Cardiac muscle cell (in vitro differentiated cells and primary cell): ENCODE measurements around the gene PPARA. TPM values are rescaled to one million over a fixed set of nuclear protein-coding genes. Genes with fewer than 3 reads are reported as not detected.
"Not testable (repeated sequence)": the region's sequence is repeated elsewhere in the genome, so short reads cannot be mapped to it uniquely, and the experiment has no call there.

Experiments
- DNase-seq, 2 donors: peaks; one replicate each; pipeline versions ENCODE4 v3.0.0 to v3.0.0-alpha.2; 2010 to 2017; ENCODE audit warnings: low read depth in 1 of 2, low spot score in 1 of 2
- H3K27ac ChIP-seq: fragments of 200-600 bp; sonication (generic); 2 replicates; pipeline ENCODE4 v1.5.1; 2016
- H3K27me3 ChIP-seq: fragments of 200-600 bp; sonication (generic); 2 replicates; pipeline ENCODE4 v1.6.0; 2016; ENCODE audit warnings: control low read depth
- H3K36me3 ChIP-seq: fragments of 200-600 bp; sonication (generic); 2 replicates; pipeline ENCODE4 v1.5.1; 2016; ENCODE audit warnings: control low read depth
- H3K4me1 ChIP-seq: fragments of 200-600 bp; sonication (generic); 2 replicates; pipeline ENCODE4 v1.8.1; 2017; ENCODE audit warnings: low read depth, mild to moderate bottlenecking, mixed run types
- H3K4me3 ChIP-seq: fragments of 200-600 bp; sonication (generic); 2 replicates; pipeline ENCODE4 v1.5.1; 2016; ENCODE audit warnings: mild to moderate bottlenecking
- H3K9me3 ChIP-seq: fragments of 200-600 bp; sonication (generic); 2 replicates; pipeline ENCODE4 v1.5.1; 2017; ENCODE audit warnings: low read depth, mild to moderate bottlenecking, control low read depth
- polyA plus RNA-seq: library from polyadenylated mRNA; unstranded; fragments of >200 nt; fragmentation: Nextera tagmentation; extraction: Ambion mirVana; gene quantifications from 2 replicates; pipeline ENCODE4 v1.2.1, GENCODE V29; 2016
- total RNA-seq: library from RNA; depleted of rRNA; stranded (reverse); fragments of >200 nt; gene quantifications from 2 replicates; pipeline ENCODE4 v1.2.3, GENCODE V29; 2016
- TF ChIP-seq, protein P1 (sequence below): IDR thresholded peaks from 2 replicates; pipeline ENCODE4 v1.5.1; 2012; ENCODE audit warnings: low read depth, mild to moderate bottlenecking, low read length

Gene PPARA
- total and polyA plus RNA-seq, 2 experiments from 2014 or later: 11.8 to 25.1 TPM

DNA sequence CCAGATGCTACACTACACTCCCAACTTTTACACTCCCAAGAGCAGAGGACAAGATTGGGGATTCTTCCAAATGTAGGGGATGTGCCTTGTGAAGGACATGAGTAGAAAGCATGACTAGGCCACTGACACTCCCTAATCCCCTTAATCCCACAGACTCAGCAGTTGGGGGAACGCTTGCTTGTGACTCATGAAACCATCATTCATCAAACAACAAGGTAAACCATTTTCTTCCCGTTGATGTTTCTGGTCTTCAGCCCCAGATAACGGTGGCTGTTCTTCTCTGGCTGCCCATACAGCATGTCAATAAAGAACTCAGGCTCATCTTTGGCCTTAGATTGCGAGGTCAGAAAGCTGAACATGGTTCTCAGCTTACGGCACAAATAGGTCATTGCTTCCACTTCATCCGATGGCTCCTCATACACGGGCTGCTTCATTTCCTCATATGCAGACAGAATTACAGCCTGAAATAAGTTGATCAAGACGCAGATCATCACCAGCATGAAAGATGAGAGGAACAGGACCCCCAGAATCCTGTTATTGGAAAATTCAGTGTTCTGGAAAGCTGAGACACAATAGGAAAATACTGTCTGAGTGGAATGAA lies 106.1 kb downstream of the PPARA start:
- no peak for DNase-seq
- H3K36me3 ChIP-seq: no peaks in the 10 kb centered on the region
- no peaks in the 10 kb centered on the region for H3K9me3 ChIP-seq
- no peak overlapping the region for H3K4me3 ChIP-seq
- H3K27me3 ChIP-seq: peaks cover 17% of the 10 kb centered on the region
- no peak overlapping the region for H3K27ac ChIP-seq
- TF ChIP-seq, protein P1, sequence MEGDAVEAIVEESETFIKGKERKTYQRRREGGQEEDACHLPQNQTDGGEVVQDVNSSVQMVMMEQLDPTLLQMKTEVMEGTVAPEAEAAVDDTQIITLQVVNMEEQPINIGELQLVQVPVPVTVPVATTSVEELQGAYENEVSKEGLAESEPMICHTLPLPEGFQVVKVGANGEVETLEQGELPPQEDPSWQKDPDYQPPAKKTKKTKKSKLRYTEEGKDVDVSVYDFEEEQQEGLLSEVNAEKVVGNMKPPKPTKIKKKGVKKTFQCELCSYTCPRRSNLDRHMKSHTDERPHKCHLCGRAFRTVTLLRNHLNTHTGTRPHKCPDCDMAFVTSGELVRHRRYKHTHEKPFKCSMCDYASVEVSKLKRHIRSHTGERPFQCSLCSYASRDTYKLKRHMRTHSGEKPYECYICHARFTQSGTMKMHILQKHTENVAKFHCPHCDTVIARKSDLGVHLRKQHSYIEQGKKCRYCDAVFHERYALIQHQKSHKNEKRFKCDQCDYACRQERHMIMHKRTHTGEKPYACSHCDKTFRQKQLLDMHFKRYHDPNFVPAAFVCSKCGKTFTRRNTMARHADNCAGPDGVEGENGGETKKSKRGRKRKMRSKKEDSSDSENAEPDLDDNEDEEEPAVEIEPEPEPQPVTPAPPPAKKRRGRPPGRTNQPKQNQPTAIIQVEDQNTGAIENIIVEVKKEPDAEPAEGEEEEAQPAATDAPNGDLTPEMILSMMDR: no peak
- H3K4me1 ChIP-seq: no peaks in the 10 kb centered on the region

DNA sequence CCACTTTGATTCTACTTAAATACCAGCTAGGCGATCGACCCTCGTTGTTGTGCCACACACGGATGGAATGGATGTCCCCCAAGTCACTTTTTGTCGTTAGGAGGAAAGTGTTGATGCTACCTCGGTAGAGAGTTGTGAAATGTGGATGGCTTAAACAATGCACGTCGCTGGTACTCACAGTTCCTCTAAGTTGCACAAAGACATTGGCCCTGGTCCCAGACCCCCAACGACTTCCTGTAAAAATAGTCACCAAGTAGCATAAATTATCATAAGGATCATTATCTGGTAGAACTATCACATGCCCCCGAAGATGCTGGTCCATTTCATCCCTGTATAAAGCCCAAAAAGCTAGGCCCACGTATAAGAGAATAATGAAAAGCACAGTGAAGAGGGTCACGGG lies 109.0 kb downstream of the PPARA start:
- no peaks in the 10 kb centered on the region for H3K9me3 ChIP-seq
- peaks cover 46% of the 10 kb centered on the region for H3K27me3 ChIP-seq
- H3K4me3 ChIP-seq: no peak overlapping the region
- TF ChIP-seq, protein P1: no peak
- no peaks in the 10 kb centered on the region for H3K4me1 ChIP-seq
- DNase-seq: no peak
- H3K27ac ChIP-seq: no peak overlapping the region
- no peaks in the 10 kb centered on the region for H3K36me3 ChIP-seq

DNA sequence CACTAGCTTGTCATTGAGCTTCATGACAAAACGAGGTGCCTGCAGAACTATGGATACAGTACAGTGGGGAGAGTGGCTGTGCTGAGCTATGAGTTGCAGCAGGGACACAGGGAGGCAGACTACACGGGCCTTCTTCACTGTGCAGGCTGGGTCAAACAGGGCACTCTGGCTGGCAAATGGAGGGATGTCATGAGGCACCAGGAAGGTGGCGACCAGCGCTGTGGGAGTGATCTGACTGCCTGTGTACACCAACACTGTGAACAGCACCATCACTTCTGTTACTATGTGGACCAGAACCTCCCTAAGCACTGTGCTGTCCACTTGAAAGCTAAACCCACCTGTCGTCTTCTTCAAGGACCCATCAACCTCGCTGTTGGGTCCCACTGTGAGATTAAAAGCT lies 109.7 kb downstream of the PPARA start:
- TF ChIP-seq, protein P1: no peak
- peaks cover 47% of the 10 kb centered on the region for H3K27me3 ChIP-seq
- no peak overlapping the region for H3K27ac ChIP-seq

DNA sequence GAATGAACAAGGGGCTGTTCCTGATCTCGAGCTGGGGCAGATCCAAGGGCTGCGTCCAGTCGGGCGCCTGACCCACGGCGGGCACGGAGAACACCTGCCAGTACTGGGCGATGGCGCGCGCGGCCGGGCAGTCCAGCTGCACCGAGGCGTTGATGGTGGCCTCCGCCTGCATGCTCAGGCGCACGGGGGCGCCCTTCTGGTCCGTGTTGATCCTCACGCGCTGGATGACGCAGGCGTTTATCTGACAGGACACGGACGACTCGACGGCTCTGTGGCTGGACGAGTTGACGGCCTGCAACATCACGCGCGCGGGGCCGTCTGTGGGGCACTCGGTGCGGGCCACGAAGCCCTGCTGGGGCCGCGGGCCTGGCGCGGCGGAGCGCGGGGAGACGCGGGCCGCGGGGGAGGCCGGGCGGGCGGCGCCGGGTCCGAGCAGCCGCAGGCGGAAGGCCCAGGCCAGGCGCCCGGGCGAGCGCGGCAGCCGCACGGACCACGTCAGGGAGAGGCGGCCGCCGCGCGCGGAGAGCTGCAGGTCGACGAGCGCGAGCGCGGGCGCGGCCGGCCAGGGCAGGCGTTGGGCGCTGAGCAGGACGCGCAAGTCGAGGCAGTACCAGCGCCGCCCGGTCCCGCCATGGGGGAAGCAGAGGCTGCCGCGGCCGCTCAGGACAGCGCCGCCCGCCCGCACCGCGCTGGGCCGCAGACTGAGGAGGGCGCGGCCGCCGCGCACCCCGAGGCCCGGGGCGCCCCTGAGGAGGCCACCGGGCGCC lies 112.3 kb downstream of the PPARA start:
- peak; percentile 19 to 67 for DNase-seq
- Histone ChIP-seq H3K27me3 (peaks cover 47% of the 10 kb centered on the region), H3K4me3 (no peak overlapping the region), H3K9me3 (no peaks in the 10 kb centered on the region), H3K4me1 (peaks cover 6% of the 10 kb centered on the region), H3K36me3 (no peaks in the 10 kb centered on the region), H3K27ac (no peak overlapping the region)
- TF ChIP-seq, protein P1: peak; percentile 30

More for the DNA sequence above, 109.7 kb downstream of the PPARA start:
- Histone ChIP-seq H3K4me1 (no peaks in the 10 kb centered on the region), H3K9me3 (no peaks in the 10 kb centered on the region), H3K4me3 (no peak overlapping the region), H3K36me3 (no peaks in the 10 kb centered on the region)
- DNase-seq: no peak

DNA sequence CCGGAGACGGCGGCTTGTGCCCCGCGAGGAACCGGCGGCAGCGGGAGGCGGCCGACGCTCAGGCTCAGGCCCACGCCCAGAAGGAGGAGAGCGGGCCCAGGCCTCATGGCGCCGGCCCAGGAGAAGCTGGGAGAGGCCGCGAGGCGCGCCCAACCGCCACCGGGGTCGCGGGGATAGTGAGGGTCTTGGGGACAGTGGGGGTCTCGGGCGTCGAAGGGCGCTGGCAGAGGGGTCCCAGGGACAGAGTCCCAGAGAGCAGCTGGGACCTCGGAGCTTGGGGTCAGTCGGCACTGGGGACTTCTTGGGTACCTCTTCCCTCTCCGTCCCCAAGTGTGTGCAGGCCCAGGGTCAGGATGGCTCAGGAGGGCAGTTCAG lies 112.9 kb downstream of the PPARA start, which contains the start of gene PKDREJ:
PKDREJ (minus strand) TSS at position 128 of the 375 bp plus-strand sequence; CDS start at position 107, 21 bp downstream.
- Histone ChIP-seq H3K27me3 (peaks cover 47% of the 10 kb centered on the region), H3K36me3 (no peaks in the 10 kb centered on the region), H3K4me1 (peaks cover 6% of the 10 kb centered on the region), H3K4me3 (no peak within 1 kb of the TSS), H3K27ac (no peak within 1 kb of the TSS), H3K9me3 (no peaks in the 10 kb centered on the region)
- TF ChIP-seq, protein P1: no peak
- DNase-seq: no peak

DNA sequence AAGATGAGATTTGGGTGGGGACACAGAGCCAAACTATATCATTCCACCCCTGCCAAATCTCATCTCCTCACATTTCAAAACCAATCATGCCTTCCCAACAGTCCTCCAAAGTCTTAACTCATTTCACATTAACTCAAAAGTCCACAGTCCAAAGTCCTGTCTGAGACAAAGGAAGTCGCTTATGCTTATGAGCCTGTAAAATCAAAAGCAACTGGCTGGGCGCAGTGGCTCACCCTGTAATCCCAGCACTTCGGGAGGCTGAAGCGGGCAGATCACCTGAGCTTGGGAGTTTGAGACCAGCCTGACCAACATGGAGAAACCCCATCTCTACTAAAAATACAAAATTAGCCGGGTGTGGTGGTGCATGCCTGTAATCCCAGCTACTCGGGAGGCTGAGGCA lies 114.2 kb downstream of the PPARA start:
- H3K36me3 ChIP-seq, H3K9me3 ChIP-seq, H3K27ac ChIP-seq, H3K4me3 ChIP-seq, DNase-seq, H3K4me1 ChIP-seq: not testable (repeated sequence)
- H3K27me3 ChIP-seq: peaks cover 47% of the 10 kb centered on the region

DNA sequence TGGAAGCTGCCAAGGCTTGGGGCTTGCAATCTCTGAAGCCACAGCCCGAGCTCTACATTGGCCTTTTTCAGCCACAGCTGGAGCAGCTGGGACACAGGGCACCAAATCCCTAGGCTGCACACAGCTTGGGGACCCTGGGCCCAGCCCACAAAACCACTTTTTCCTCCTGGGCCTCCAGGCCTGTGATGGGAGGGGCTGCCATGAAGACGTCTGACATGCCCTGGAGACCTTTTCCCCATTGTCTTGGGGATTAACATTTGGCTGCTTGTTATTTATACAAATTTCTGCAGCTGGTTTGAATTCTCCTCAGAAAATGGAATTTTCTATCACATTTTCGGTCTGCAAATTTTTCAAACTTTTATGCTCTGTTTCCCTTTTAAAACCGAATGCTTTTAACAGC lies 115.3 kb downstream of the PPARA start:
- peaks cover 38% of the 10 kb centered on the region for H3K27me3 ChIP-seq
- not testable (repeated sequence) for H3K9me3 ChIP-seq, H3K4me3 ChIP-seq, H3K4me1 ChIP-seq, DNase-seq, H3K27ac ChIP-seq, H3K36me3 ChIP-seq
